DMS79 treated with DMSO at 0.1 percent for 48 hours (cell line): ENCODE measurements around the gene MRPL38.

Source experiments
- DNase-seq: peaks from one replicate; lab custom pipeline; 2025; lab: John Stamatoyannopoulos, UW

MRPL38 gene

DNA sequence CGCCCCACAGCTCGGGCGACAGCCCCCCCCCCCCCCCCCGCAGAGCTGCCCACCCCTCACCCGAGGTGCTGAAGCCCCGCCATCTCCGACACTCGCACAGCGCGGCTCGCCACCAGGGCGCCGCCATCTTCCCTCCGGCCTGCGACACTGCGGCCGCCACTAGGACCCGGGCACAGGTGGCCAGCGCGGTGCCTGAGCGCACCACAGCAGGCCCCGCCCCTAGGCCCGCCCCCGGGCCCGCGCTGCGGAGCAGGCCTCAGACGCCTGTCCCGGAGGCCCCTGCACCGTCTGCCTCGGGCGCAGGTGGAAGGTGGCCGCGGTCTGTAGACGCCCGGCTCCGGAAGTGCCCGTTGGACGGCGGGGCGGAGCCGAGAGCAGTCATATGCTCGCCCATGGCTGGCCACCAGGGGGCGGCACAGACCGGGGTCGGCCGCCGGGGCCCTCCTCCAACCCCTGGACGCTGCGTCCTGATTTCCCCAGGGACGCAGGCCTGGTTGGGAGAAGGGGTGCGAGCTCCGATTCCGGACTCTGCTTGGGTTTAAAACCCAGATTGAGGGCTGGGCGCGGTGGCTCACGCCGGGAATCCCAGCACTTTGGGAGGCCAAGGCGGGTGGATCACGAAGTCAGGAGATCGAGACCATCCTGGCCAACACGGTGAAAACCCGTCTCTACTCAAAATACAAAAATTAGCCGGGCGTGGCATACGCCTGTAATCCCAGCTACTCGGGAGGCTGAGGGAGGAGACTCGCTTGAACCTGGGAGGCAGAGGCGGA, at the start of gene MRPL38:
TSS of gene MRPL38 (minus strand) at position 136 of the 773 bp plus-strand sequence. CDS start at position 127, 9 bp downstream.
- peak; percentile 88 for DNase-seq

DNA sequence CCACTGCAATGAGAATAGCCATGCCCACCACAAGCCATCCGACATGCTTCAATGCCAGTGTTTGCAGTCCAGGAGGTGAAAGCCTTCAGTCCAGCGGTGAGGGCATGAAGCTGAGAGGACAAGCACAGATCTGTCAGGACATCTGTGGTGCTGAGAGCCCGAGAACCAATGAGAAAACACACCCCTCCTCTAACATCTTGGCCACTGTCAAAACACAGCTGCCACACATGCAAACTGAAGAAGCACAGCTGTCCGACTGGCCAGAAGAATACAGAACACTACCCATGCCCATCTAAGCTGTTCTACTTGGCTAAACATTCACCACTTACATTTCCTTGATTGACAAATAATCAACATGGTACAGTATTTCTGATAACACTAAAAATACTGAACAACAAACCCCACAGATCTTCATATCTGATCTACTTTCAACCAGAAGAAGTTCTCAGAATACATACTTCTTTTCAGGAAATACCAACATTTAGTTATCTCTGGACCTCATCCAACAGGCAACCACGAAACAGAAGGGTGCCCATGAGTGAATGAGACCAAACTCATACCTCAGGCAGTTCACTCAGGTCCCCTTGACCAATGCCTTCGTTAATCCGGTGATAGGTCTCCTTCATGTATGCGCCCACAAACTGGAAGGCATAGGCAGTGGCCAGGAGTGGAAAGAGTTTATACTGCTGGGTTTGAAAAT, 46.3 kb upstream of the MRPL38 start:
- DNase-seq: no peak

DNA sequence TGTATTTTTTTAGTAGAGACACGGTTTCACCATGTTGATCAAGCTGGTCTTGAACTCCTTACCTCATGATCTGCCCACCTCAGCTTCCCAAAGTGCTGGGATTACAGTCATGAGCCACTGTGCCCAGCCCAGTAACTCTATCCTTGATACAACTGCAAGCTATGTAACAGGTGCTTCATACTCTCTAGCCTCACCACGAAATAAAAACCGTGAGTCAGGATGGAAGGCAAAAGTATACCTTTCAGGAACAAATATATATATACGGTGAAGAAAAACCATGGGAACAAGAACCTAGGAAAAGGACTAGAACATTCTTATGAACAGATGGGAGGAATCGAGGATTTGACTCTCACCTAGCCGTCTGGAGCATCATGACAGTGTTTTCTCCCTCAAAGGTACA, 45.7 kb upstream of the MRPL38 start:
- no peak for DNase-seq

DNA sequence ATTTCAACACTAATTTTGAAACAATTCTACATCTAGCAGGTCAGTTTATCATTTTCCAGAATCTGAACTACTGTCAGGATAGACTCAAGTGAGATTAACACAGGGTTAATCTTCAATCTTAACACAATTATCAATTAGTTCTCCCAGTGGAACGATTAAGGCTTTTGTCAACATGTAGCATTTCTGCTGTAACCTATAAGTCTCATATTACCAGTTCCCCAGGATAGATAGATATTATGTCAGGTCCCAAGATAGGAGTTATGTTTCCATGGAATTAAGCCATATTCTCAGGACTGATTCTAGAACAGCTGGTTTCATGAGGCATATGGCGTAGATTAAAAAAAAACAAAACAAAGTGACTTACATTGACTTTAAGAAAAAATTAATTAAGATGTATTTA, 40.5 kb upstream of the MRPL38 start:
- DNase-seq: no peak

DNA sequence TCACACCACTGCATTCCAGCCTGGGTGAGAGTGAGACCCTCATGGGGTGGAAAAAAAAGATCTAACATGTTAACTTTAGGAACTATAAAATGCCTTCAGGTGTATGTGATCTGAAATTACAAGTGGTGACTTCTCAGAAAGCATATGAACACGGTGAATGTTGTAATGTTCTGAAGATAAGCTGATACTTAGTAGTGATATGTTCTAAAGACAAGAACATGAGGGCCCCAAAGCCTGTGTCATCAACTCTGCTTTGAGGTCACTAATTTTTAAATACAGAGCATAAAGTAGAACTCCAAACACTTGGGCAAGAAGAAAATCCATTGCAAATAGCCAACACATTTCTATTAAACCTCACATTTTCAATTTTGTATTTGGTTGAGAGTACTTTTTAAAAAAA, 38.8 kb upstream of the MRPL38 start:
- no peak for DNase-seq

DNA sequence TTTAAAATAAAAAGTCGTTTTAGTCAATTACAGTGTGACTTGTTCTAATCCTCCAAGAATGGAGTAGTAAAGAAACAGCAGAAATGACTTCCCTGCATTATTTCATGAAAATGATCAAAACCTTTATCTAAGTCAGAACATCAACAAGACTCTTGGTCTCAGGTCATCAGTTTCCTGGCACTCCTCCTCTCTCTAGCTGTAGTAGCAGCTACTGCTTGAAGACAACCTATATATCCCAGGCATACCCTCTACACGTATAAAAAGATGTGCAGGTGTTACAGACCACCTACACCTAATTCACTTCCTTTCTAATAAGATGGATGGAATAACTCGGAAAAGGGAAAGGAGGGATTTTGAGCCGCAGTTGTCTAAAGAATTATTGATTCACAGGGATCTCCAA, 37.8 kb upstream of the MRPL38 start:
- no peak for DNase-seq

DNA sequence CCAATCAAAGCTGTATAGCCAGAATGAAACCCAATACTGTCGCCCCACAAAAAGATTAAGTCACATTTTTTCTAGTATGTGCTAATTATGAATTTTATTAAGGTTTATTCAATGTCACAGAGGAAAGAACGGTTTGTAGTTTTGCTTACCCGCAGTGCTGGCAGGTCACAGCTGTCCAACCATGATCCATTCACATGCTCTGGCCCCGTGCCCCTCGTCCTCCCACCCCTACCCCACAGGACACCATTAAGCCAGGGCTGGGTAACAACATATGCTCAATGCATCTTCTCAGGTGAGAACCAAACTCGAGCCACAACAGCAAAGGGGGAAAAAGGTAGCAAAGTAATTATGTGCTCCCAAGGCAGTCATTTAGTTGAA, 36.7 kb upstream of the MRPL38 start:
- DNase-seq: no peak

DNA sequence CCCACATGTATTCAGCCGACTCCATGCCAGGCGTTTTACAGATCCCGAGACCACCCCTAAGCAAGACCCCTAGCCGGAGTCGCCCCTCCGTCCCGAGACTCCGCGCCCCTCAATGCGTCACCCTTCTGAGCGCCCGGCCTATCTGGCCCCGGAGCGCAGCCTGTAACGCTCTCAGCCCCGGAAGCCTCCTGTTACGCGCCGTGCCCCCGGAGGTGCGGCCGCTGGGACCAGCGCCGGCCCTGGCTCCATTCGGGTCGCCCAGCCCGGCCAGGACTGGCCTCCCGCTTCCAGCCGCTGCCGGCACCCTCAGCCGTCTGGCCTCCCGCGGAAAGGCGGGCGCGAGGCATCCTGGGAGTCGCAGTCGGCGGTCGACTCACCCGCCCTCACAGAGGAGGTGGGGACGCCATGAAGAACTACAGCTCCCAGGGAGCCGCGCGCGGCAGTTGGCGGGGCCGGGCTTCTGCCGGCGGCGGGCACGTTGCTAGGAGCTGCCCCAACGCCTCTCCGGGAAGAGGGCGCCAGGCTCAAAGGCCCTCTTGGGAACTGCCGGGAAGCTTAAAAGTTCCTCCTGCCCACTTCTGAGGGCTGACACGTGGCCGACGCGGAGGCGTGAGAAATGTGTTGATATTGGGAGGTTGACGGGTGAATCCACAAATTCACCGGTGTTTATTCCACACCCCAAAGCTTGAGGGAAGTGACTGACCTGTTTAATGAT, 36.2 kb upstream of the MRPL38 start, which contains the start of gene FBF1:
TSS of gene FBF1 (minus strand) at position 316 of the 715 bp plus-strand sequence. CDS start 2,893 bp downstream, outside the sequence.
- DNase-seq: peak; percentile 81

DNA sequence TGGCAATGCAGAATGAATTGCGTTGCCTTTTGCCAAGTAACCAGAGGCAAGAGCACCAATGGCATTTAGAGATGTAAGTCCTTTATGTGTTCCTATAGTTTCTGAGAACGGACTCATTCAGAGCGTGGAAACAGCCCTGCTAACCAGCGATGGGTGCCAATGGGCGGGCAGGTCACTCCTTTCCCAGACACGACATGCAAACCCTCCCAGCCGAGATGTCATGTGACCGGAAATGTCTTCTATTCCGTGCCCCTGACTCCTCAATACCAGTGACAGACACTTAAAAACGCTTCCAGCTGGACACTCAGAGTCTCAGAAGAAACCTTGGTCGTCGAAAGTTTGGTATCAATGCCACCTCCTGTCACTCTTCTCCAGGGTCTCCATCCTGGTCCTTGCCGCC, 33.0 kb upstream of the MRPL38 start:
- no peak for DNase-seq

DNA sequence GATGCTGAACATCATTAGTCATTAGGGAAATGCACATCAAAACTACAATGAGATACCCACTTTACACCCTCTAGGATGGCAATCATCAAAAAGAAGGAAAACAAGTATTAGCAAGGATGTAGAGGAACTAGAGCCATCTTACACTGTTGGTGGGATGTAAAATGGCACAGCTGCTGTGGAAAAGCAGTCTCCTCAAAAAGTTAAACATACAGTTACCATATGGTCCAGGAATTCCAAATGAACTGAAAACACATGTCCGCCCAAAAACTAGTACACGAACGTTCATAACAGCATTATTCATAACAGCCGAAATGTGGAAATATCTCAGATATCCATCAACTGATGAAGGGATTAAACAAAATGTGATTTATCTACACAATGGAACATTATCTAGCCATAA, 29.1 kb upstream of the MRPL38 start:
- no peak for DNase-seq

DNA sequence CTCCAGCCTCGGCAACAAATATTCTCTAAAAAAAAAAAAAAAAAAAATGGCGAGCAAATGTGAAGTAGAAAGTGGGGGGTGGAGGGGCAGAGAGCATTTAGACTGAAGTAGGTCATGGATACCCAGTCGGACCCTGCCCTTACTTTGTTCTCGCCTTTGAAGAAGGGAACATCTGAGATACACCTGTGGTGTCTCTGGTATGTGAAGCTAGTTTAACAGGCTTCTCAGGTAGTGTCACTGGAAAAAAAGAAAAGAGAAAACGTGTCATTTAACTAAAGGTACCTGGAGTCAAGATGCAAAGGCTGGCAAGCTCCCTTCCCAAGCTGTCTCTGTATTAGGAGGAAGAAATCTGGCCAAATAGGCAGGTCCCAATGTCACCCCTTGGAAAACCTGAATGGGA, 28.2 kb upstream of the MRPL38 start:
- no peak for DNase-seq

DNA sequence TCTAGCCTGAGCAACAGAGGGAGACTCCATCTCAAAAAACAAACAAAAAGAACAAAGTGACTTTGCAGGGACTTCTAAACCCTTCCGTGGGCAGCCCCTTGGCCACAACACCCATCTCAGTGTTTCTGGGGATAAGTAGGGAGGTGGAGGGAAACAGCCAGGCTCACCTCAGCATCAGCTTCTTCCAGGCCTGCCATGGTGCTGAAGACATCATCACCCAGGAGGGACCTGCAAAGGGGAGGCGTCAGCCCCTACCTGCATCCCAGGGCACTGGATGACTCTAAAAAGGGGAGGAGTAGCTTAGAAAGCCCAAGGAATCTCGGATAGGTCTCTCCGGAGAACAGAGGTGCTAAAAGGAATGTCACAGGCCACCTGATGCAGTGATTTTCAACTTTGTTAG, 26.4 kb upstream of the MRPL38 start:
- no peak for DNase-seq

DNA sequence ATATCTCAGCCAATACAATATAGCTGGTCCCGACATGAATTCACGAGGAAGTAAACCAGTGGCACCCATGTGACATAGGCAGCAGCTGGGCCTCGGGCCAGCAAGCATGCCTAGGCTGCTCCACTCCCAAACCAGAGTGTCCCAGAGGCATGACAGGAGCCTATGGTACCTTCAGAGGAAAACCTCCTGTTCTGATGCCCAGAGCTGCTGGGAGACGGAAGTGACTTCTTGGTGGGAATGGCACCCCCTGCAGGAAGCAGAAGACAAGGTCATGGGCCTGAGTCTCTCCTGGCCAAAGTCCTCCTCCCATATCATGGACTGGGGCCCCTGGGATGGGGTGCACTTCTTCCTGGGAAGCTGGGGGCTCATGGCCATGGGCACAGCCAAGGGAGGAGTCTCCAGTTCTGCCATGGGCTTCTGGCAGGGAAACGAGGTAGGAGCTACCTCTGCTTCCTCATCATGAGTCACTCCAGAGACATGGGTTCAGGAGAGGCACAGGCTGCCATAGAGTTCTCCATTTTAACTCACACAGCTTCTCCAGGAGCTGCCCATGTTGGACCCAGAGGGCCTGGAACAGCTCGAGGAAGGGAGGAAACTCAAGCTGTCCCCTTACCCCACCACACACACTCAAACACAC, 22.7 kb upstream of the MRPL38 start:
- DNase-seq: no peak

DNA sequence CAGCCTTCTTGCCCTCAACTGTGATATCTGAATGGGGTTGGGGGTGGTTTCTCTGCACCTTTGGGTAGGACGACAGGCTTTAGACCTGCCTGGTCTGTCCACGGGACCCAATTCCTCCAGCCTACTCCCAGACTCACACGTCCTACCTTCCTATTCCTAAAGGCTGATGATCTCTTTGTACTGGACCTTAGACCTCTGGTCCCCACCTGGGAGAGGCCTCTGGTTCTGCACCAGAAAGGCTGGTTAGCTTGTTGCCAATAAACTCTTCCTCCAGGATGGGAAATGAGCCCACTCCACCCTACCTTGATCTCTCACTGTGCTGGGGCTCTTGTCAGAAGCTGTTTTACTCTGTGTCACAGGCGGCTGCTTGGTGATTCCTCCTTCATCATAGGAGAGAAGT, 21.8 kb upstream of the MRPL38 start:
- no peak for DNase-seq

DNA sequence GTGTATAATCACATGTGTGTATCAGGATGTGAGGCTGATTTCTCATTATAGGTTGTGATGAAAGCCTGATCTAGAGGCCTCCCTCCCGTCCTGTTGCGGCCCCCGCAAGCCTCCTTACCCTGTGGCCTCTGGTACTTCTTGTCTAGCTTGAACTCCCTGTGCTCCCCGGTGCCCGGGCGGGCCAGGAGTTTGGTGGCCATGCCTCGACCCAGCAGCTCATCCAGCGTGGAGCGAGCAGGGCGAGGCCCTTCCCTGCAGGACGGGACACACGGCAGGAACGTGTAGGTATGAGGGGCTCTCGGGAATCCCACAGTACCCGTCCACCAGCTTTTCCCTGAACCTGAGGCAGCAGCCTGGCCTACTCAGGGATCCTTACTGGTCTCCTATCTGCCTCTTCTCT, 21.2 kb upstream of the MRPL38 start:
- DNase-seq: no peak

DNA sequence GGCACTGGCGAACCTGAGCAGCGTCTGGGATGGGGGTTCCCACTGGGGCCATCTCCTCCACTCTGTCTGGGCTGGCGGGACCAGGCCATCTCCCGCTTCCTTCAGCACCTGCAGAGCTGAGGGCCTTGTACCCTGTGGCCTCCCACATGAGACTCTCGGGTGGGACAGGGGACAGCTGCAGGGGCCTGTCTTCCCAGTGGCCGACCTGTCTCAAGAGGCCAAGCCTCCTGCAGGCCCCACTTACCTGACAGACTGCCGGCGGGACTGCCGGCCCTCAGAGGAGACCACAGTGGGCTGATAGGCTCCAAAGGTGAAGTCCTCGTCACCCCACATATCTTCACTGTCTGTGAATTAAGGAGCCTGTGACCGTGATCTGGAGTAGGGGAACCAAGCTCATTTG, 20.4 kb upstream of the MRPL38 start:
- DNase-seq: no peak

DNA sequence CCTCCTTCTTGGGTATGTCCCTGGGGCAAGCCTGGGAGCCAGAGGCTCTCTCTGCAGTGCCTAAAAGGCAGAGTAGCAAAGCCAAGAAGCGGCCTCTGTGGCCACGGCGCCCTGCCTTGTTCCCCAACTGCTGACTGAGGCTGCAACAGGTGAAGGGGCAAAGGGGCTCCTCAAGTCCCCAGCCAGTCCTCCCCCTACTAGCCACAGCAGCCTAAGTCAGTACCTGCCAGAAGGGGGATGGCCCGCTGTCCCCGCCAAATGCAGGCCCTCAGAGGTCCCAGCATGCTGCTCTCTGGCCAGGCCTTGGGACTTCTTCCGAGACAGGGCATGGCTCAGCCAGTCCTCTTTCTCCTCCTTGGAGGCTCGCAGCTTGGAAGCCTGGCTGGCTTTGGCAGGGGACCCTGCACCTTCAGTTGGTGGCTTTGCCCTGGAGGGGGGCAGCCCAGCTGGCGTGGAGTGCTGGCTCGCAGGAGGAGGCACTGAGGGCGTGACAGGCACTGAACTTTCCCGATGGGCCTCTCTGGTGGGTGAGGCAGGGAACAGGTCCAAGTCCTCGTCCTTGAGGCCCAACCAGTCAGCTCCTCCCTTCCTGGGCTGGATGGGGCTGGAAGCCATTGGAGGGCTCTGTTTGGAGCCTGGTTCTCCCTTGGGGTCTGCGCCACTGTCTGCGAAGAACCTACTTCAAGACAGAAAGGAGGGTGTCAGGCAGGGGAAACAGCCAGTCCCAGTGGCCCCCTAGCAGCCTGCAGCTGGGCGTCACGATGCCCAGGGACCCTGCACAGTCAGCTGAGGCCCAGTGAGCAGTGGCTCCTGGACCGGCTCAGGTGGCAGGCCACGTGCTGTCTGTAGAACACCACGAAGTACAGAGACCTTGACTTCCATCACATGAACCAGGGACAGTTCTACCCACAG, 18.5 kb upstream of the MRPL38 start:
- DNase-seq: no peak

DNA sequence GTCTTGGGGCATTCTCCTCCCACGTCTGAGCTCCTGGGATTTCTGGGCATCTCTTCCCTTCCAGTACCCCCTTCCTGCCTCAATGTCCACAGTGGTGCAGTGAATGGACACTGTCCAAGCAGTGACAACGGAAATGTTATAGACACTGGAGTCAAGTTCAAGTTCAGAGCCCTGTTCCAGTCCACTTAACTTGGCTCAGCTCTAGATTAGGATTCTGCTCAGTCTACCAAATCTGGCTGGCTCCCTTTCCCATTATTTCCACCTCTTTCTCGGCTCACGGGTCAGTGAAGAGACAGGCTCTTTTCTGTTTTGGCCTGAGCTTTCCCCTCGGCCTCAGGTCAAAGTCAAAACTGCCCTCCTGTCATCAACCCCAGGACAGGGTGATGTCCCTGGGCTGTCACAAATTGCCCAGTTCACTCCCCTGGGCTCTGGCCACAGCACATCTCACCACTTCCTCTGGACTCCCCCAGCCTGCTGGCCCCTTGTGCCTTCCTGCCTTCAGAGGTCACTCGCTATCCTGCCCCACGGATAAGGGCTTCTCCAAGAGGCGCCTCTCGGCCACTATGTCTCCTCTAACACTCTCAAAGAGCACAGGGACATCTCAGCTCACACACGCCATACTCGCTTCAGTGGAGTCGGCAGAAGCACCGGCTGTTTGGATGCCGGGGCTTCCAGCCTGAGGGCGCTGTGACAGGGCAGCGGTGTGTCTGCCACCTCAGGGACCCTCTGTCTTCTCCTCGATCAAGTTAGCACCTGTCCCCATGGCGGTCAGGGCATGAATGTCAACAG, 17.7 kb upstream of the MRPL38 start:
- DNase-seq: no peak

DNA sequence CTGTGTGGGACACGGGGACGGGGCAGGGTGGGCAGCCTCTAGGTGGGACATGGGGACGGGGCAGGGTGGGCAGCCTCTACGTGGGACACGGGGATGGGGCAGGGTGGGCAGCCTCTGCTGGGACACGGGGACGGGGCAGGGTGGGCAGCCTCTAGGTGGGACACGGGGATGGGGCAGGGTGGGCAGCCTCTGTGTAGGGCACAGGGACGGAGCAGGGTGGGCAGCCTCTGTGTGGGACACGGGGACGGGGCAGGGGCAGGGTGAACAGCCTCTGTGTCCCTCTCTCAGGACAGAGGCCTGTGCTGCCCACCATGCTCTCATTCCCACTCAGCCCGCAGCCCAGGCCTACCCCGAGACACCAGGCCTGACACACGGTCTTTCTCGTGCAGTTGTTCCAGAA, 16.9 kb upstream of the MRPL38 start:
- no peak for DNase-seq

DNA sequence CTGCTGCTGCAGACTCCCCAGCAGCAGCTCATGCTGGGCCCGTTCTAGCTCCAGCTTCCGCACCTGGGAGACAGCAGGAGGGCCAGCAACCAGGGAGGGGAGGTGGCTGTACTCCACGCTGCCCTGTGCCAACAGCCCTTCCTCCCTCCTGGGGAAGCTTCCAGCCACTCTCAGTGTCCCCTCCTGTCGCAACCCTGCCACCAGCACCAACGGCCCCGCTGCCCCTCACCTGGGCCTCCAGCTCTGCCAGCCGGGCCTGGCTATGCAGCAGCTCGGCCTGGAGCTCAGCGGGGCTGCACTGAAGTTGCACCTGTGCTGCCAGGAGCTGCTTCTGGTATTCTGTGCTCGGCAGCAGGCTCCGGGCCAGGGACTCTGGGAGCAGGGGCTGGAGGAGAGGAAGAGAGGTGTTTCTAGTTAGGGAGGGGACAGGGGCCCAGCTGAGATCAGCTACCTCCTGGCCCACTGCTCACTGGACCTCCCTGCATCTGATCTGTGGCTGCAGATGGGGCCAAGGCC, 15.4 kb upstream of the MRPL38 start:
- DNase-seq: no peak
